ENCODE data around the gene SLC25A22.

Gene SLC25A22

GRCh38 chr11:839875-840617 is 42.0 kb upstream of the SLC25A22 start:
- Histone ChIP-seq H3K4me3 (ENCODE audit: low read length) (no peak overlapping the region), H3K27ac (ENCODE audit: low read depth, low read length) (no peak overlapping the region), H3K27me3 (ENCODE audit: insufficient read depth, low read length) (no peaks in the 10 kb centered on the region), H3K36me3 (ENCODE audit: insufficient read depth, low read length) (peaks cover 47% of the 10 kb centered on the region), H3K4me1 (ENCODE audit: insufficient read depth, low read length) (peaks cover 2% of the 10 kb centered on the region), H3K9me3 (ENCODE audit: insufficient read depth, low read depth, low read length) (no peaks in the 10 kb centered on the region), H3K9ac (ENCODE audit: low read depth, low read length) (no peak overlapping the region; the same call in 1 of the 2 replicates)
- 91% methylated on average over 25 of the region's 25 CpGs for WGBS

DNA sequence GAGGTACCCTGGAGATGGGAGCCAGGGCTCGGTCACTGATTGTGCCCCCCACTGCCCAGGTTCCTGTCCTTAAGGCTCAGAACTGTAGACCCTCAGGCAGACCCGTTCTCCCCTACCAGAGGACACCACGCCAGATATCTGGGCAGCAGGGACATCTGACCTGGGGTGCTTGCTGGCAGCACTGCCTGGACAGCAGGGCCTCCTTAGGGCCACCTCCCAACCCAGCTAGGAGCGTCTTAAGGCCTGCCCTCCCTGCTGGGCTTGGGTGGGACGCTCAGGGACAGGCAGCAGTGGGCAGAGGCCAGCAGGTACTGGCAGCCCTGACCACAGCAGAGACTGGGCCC is 41.2 kb upstream of the SLC25A22 start:
- Histone ChIP-seq H3K27me3 (ENCODE audit: insufficient read depth, low read length) (no peaks in the 10 kb centered on the region), H3K36me3 (ENCODE audit: insufficient read depth, low read length) (peaks cover 47% of the 10 kb centered on the region), H3K4me3 (ENCODE audit: low read length) (no peak overlapping the region), H3K9ac (ENCODE audit: low read depth, low read length) (no peak overlapping the region), H3K27ac (ENCODE audit: low read depth, low read length) (no peak overlapping the region), H3K9me3 (ENCODE audit: insufficient read depth, low read depth, low read length) (no peaks in the 10 kb centered on the region), H3K4me1 (ENCODE audit: insufficient read depth, low read length) (no peaks in the 10 kb centered on the region)
- 97% methylated on average over 5 of the region's 5 CpGs for WGBS

DNA sequence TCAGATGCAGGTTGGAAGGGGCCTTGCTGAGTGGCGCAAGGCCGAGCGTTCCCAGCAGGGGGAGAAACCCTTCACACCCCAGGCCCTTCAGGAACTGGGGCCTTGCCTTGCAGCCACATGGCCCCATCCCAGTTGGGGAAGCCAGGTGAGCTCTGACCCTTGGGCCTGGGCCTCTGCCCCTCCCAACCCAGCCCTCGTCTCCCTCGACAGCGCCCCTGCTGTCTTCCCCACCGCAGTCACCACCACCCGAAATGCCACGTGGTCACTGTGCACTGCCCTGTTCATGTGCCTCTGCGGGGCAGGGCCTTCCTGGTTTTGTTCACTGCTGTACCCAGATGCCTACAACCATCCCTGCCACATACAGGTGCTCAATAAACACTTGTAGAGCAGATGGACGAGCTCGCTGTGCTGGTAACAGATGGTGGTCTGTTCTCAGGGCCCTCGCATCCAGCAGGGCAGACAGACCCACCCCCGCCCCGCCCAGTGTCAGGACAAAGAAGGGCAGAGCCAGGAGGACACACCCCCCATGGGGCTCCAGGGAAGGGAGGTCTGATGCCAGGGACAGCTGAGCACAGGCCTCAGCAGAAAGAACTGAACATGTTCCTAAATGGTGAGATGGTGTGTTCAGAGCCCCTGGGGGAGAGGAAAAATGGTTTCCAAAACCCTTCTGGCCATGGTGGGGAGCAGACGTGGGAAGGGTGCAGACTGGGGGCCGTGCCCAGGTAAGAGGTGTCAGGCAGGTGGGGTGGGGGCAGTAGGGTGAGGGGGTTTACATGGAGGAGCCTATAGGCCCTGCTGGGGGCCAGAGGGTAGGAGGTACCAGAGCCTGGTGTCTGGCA is 40.6 kb upstream of the SLC25A22 start:
- Histone ChIP-seq H3K9me3 (ENCODE audit: insufficient read depth, low read depth, low read length) (no peaks in the 10 kb centered on the region), H3K9ac (ENCODE audit: low read depth, low read length) (no peak overlapping the region), H3K4me3 (ENCODE audit: low read length) (no peak overlapping the region), H3K4me1 (ENCODE audit: insufficient read depth, low read length) (no peaks in the 10 kb centered on the region), H3K27ac (ENCODE audit: low read depth, low read length) (no peak overlapping the region), H3K27me3 (ENCODE audit: insufficient read depth, low read length) (no peaks in the 10 kb centered on the region), H3K36me3 (ENCODE audit: insufficient read depth, low read length) (peaks cover 47% of the 10 kb centered on the region)
- WGBS: 72% methylated on average over 17 of the region's 17 CpGs

DNA sequence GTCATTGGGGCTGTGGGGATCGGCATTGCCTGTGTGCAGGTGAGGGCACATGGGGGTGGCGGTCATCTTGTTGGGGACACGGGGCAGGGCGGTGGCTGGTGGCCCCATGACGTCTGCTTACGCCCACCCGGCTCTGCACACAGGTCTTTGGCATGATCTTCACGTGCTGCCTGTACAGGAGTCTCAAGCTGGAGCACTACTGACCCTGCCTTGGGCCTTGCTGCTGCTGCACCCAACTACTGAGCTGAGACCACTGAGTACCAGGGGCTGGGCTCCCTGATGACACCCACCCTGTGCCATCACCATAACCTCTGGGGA is 39.9 kb upstream of the SLC25A22 start:
- Histone ChIP-seq H3K27ac (ENCODE audit: low read depth, low read length) (no peak overlapping the region), H3K9me3 (ENCODE audit: insufficient read depth, low read depth, low read length) (no peaks in the 10 kb centered on the region), H3K36me3 (ENCODE audit: insufficient read depth, low read length) (peaks cover 47% of the 10 kb centered on the region), H3K27me3 (ENCODE audit: insufficient read depth, low read length) (no peaks in the 10 kb centered on the region), H3K4me1 (ENCODE audit: insufficient read depth, low read length) (no peaks in the 10 kb centered on the region), H3K4me3 (ENCODE audit: low read length) (no peak overlapping the region), H3K9ac (ENCODE audit: low read depth, low read length) (no peak overlapping the region)
- 89% methylated on average over 8 of the region's 8 CpGs for WGBS

GRCh38 chr11:837189-837989 is 39.3 kb upstream of the SLC25A22 start:
- Histone ChIP-seq H3K4me1 (ENCODE audit: insufficient read depth, low read length) (no peaks in the 10 kb centered on the region), H3K36me3 (ENCODE audit: insufficient read depth, low read length) (peaks cover 47% of the 10 kb centered on the region), H3K4me3 (ENCODE audit: low read length) (no peak overlapping the region), H3K27me3 (ENCODE audit: insufficient read depth, low read length) (peaks cover under 1% of the 10 kb centered on the region; the same call in 1 of the 2 replicates), H3K27ac (ENCODE audit: low read depth, low read length) (no peak overlapping the region), H3K9me3 (ENCODE audit: insufficient read depth, low read depth, low read length) (no peaks in the 10 kb centered on the region), H3K9ac (ENCODE audit: low read depth, low read length) (no peak overlapping the region)
- 96% methylated on average over 22 of the region's 22 CpGs for whole genome bisulfite sequencing

GRCh38 chr11:836700-837099 is 38.6 kb upstream of the SLC25A22 start:
- Histone ChIP-seq H3K9ac (ENCODE audit: low read depth, low read length) (no peak overlapping the region), H3K27me3 (ENCODE audit: insufficient read depth, low read length) (peaks cover 7% of the 10 kb centered on the region), H3K4me3 (ENCODE audit: low read length) (no peak overlapping the region), H3K9me3 (ENCODE audit: insufficient read depth, low read depth, low read length) (no peaks in the 10 kb centered on the region), H3K36me3 (ENCODE audit: insufficient read depth, low read length) (peaks cover 47% of the 10 kb centered on the region), H3K4me1 (ENCODE audit: insufficient read depth, low read length) (peaks cover 6% of the 10 kb centered on the region), H3K27ac (ENCODE audit: low read depth, low read length) (no peak overlapping the region)
- WGBS: 86% methylated on average over 9 of the region's 9 CpGs

- Histone ChIP-seq H3K27ac (ENCODE audit: low read depth, low read length) (no peak overlapping the region), H3K4me3 (ENCODE audit: low read length) (no peak overlapping the region), H3K27me3 (ENCODE audit: insufficient read depth, low read length) (peaks cover 11% of the 10 kb centered on the region), H3K9ac (ENCODE audit: low read depth, low read length) (no peak overlapping the region), H3K36me3 (ENCODE audit: insufficient read depth, low read length) (peaks cover 47% of the 10 kb centered on the region), H3K4me1 (ENCODE audit: insufficient read depth, low read length) (peaks cover 10% of the 10 kb centered on the region), H3K9me3 (ENCODE audit: insufficient read depth, low read depth, low read length) (no peaks in the 10 kb centered on the region)
- 97% methylated on average over 14 of the region's 14 CpGs for WGBS
Measured at GRCh38 chr11:836274-836673, 38.2 kb upstream of the SLC25A22 start.

- WGBS: 71% methylated on average over 31 of the region's 31 CpGs
- Histone ChIP-seq H3K9me3 (ENCODE audit: insufficient read depth, low read depth, low read length) (no peaks in the 10 kb centered on the region), H3K27ac (ENCODE audit: low read depth, low read length) (peak overlapping the region; percentile 18; the same call in 1 of the 2 replicates), H3K9ac (ENCODE audit: low read depth, low read length) (no peak overlapping the region), H3K27me3 (ENCODE audit: insufficient read depth, low read length) (peaks cover 27% of the 10 kb centered on the region), H3K4me1 (ENCODE audit: insufficient read depth, low read length) (peaks cover 14% of the 10 kb centered on the region), H3K4me3 (ENCODE audit: low read length) (no peak overlapping the region), H3K36me3 (ENCODE audit: insufficient read depth, low read length) (peaks cover 34% of the 10 kb centered on the region)
Measured at GRCh38 chr11:834371-835316, 36.6 kb upstream of the SLC25A22 start.

DNA sequence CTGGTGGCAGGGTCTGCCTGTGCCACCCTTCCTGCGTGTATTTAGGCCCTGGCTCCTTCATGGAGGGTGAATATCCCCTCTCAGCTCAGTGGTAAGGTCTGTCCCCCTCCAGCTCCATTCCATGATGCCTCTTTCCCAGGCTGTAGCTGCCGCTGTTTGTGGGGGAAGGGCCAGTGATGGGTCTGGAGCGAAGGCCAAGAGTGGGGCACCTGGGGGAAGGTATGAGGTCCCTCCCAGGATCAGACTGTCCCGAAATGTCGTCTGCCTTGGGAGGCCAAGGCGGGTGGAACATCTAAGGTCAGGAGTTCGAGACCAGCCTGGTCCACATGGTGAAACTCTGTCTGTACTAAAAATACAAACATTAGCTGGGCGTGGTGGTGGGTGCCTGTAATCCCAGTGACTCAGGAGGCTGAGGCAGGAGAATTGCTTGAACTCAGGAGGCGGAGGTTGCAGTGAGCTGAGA is 35.8 kb upstream of the SLC25A22 start:
- H3K9ac ChIP-seq (ENCODE audit: low read depth, low read length): no peak overlapping the region
- peak overlapping the region; percentile 69 for H3K4me3 ChIP-seq (ENCODE audit: low read length)
- H3K4me1 ChIP-seq (ENCODE audit: insufficient read depth, low read length): peaks cover 18% of the 10 kb centered on the region
- peaks cover 34% of the 10 kb centered on the region for H3K27me3 ChIP-seq (ENCODE audit: insufficient read depth, low read length)
- peaks cover 26% of the 10 kb centered on the region for H3K36me3 ChIP-seq (ENCODE audit: insufficient read depth, low read length)
- no peaks in the 10 kb centered on the region for H3K9me3 ChIP-seq (ENCODE audit: insufficient read depth, low read depth, low read length)
- no peak overlapping the region for H3K27ac ChIP-seq (ENCODE audit: low read depth, low read length)
- 51% methylated on average over 9 of the region's 9 CpGs for WGBS

DNA sequence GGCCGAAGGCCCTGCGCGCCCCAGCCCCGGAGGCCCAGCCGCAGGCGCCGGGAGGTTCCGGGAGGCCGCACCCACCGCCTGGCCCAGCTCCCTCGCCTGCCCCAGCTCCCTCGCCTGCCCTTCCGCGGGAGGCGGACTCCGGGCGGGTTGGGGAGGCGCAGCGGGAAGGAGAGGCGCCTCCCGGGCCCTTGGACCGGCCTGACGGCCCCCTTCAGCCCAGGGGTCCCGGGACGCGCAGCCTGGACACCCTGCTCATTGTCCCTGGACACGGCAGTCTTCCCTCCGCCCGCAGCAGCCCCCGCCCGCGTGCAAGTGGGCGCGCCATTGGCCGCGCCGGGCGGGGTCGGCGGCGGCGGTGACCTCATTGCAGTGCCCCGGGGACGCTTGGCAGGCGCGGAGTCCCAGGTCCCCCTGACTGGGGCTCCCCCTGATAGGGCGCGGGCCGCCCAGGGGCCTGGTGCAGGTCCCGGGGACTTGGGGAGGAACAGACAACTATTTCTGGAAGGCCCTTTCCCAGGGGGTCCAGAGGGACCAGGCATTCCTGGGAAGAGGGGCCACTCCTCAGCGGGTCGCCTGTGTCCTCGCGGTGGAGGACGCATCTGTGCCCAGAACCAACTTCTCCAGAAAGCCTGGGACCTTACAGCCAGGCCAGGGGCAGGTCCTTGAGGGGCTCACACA is 35.2 kb upstream of the SLC25A22 start:
- 1% methylated on average over 54 of the region's 55 CpGs for WGBS
- Histone ChIP-seq H3K4me1 (ENCODE audit: insufficient read depth, low read length) (peaks cover 24% of the 10 kb centered on the region), H3K27ac (ENCODE audit: low read depth, low read length) (no peak overlapping the region), H3K9me3 (ENCODE audit: insufficient read depth, low read depth, low read length) (no peaks in the 10 kb centered on the region), H3K4me3 (ENCODE audit: low read length) (peak overlapping the region; percentile 69), H3K9ac (ENCODE audit: low read depth, low read length) (peak overlapping the region; percentile 72), H3K27me3 (ENCODE audit: insufficient read depth, low read length) (peaks cover 41% of the 10 kb centered on the region), H3K36me3 (ENCODE audit: insufficient read depth, low read length) (peaks cover 20% of the 10 kb centered on the region)

Measured in HUES64 (cell line).